Astrocyte (in vitro differentiated cells and primary cell): ENCODE measurements around the gene ASH1L.
"Not testable (repeated sequence)": the region's sequence is repeated elsewhere in the genome, so short reads cannot be mapped to it uniquely, and the experiment has no call there.

Source experiments
- EZH2 ChIP-seq: IDR thresholded peaks from 2 replicates; pipeline ENCODE4 v1.6.1; 2012; ENCODE audit warnings: mild to moderate bottlenecking, low read length, inconsistent platforms; ENCODE audit not compliant: insufficient read depth
- TF ChIP-seq, protein P1 (sequence below): IDR thresholded peaks from 2 replicates; pipeline ENCODE4 v1.5.1; 2011; ENCODE audit warnings: low read depth, mild to moderate bottlenecking, inconsistent platforms, low read length, moderate library complexity; ENCODE audit not compliant: insufficient read depth

- TF ChIP-seq EZH2, result not testable (repeated sequence)
- TF ChIP-seq, protein P1, sequence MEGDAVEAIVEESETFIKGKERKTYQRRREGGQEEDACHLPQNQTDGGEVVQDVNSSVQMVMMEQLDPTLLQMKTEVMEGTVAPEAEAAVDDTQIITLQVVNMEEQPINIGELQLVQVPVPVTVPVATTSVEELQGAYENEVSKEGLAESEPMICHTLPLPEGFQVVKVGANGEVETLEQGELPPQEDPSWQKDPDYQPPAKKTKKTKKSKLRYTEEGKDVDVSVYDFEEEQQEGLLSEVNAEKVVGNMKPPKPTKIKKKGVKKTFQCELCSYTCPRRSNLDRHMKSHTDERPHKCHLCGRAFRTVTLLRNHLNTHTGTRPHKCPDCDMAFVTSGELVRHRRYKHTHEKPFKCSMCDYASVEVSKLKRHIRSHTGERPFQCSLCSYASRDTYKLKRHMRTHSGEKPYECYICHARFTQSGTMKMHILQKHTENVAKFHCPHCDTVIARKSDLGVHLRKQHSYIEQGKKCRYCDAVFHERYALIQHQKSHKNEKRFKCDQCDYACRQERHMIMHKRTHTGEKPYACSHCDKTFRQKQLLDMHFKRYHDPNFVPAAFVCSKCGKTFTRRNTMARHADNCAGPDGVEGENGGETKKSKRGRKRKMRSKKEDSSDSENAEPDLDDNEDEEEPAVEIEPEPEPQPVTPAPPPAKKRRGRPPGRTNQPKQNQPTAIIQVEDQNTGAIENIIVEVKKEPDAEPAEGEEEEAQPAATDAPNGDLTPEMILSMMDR, result not testable (repeated sequence)
Measured at GRCh38 chr1:155328856-155329255, 233.7 kb downstream of the ASH1L start.
